Activated gamma-delta T cell treated with Interleukin-2 at 50 U/mL for 16 hours (primary cell): ENCODE measurements around the gene SNX30.
A peak's percentile ranks its signal among the peaks of the same experiment; 100 is the strongest.

ENCODE experiments used
- DNase-seq: peaks from one replicate; pipeline ENCODE4 v3.0.0-alpha.2; 2020

The SNX30 gene

DNA sequence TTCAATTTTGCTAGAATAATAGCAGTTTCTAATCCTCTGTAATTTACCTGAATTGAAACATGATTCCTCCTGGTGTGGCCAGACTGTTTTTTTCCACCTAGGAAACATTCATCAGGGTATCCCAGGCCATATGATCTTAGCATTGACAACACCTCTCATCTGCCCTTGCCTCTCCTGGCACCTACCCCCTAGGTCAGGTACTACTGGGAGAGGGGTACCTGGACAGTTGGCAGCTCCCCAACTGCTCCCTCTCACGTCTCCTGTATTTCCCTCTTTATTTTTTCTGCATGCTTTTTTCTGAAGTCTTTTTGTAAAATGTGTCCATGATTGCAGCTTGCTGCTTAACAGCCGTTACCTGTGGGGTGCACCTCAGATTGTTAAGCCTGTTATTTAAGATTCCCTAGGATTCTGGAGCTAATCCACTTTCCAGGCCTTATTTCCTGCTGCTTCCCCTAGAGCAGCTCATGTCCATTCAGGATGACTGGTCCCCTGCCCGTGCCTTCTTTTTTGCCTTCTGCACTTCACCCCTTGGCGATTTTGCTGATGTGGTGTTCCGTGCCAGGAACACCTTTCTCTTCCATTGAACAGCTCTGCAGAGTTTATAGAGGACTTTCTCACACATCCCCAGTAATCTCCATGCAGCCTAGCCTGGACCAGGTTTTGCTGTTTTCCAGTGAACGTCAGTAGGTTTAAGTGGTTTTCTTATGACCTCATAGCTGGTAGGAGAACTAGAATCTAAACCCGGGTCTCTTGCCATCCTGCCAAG lies 33.6 kb downstream of the SNX30 start:
- DNase-seq, result no peak

DNA sequence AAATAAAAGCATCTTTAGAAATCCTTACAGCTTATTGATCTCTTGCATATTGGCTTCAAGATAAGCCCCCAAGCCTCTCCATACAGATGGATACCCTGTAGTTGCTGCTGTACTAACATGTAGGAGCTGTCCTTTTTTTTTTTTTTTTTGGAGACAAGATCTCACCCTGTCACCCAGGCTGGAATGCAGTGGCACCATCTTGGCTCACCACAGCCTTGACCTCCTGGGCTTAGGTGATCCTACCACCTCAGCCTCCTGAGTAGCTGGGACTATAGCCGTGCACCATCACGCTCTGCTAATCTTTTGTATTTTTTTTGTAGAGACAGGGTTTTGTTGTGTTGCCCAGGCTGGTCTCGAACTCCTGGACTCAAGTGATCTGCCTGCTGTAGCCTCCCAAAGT lies 35.4 kb downstream of the SNX30 start:
- DNase-seq, result no peak

DNA sequence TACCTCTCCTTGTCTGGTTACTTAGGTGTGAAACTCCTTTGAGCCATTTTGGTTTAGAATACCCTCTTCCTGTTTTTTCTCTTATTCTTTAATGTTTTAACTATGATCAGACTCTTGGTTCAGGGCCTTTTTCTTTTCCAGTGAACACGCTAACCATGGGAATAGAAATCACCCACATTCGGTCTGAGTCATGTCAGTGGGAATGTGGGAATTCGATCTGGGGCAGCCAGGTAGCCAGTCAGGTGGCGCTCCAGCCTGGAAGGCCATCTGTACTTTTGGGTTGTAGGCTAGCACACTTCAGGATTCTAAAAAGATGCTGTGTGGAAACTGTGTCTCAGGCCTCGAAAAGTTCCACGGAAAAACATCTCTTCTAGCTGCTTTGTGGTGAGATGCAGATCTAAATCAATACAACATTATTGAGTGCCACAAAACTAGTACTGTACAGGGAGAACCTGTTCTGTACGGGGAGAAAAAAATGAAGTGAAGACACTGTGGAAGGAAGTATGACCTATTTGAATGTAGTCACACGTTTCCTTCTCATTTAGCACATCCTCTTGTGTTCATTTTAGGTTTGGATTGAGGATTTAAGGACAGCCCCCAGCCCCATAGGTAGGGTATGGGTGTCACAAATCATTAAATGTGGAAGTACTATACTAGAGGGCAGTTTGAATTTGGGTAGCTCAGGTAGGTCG lies 36.4 kb downstream of the SNX30 start:
- no peak for DNase-seq

DNA sequence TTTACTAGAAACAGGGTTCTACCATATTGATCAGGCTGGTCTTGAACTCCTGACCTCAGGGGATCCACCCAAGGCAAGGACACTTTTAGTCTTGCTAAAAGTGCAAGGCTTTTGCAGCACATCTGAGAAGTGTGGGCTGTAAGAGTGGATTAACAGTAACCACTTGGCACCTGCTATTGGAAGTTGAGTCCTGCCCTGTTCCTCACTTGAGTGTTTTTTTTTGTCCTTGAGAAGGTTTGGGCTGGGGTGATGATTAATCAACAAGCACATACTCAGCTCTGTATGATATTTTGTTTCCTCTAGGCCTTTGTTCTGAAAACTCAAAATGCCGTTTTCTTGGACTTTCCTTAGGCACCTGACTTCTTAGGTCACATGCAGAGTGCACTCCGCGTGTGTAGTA lies 37.4 kb downstream of the SNX30 start:
- no peak for DNase-seq

DNA sequence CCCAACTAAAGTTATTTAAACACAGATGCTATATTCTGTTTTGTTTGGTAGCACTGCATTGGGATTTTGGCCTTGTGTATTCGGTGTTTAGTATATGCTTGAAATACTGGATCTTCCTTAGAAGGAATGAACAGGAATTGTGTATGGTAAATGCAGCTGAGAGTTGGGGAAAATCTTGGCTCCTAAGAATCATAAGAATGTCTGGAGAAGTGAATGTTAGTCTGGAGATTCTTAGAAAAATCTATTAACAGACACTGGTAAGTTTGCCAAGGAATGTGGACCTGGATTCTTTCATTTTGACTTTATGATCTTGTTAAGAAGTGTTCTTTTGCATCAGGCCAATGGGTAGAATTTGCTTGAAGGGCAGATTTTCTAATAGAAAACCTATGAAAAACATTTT lies 38.9 kb downstream of the SNX30 start:
- DNase-seq, result no peak

DNA sequence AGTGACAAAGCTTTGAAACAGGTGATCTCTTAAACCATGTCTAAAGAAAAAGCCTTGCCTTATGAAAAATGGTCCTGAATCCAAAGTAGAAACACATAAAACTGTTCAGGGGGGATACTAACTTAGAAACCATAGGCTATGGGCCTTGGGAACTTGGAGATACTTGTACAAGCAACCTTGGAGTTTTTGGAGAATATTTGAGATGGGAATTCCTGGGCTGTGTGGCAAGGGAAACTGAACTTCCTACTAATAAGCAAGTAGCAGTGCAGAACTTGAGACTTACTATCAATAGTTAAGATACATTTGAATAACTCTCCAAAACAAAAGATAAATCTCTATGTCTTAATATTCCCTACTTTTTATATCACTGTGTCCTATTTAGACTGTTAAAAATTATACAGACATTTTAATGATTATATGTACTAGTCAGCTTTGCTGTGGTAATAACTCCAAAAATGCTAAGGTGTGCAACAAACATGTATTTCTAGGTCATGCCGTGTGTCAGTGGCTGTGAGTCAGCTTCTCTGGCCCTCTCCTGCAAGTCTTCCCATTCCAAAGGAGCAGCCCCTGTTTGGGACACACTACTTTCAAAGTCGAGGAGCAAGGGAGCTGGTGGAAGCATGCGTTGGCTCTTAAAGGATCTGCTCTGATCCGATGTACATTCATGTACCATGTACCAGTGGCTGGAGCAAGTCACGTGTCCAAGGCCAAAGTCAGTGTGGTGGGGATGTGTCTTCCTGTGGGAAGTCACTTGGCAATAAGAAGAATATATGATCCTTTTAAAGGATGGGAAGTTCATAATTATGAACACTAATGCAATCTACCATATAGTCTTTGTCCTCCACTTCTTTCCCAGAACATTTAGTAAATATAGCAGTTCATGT lies 39.6 kb downstream of the SNX30 start:
- DNase-seq, result no peak

DNA sequence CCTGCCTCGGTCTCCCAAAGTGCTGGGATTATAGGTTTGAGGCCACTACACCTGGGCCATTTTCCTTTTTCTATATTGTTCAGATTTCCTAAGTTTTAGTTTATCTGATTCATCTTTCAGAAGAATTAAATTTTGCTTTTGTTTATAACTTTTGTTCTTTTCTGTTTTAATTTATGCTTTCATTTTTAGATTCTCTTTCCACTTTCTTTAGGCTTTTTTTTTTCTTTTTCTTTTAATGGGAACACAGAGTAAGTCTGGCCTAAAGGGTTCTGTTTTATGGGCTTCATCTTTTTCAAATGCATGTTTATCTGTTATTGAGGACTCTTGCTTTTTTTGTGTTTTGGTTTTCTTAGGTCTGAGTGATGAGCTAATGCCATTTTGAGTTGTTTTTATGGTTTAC lies 42.1 kb downstream of the SNX30 start:
- no peak for DNase-seq

DNA sequence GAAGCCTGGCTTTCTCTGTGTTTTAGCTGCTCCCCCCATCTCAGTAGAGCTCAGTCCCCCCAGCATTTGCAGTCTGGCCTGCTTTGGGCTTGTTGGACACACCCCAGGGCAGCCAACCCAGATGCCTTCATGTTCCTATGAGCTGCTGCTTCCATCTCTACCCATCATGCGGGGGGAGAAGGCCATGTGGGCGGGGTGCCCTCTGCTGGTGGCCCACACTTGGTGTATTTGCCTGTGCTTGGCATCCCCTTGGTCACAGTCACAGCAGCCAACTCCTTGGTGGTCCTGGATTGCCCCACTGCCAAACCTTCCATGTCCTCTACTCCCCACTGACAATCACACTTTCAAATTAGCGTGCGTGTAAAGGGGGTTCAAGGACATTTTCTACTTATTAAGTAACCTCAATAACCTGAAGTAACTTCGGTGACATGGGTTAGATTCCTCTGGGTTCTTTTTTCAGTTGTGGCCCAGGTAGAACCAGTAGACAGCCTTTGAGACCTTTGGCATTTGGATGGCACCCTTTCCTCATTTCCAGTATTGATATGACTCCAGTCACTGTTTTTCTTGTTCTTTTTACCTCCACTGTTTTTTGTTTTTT lies 42.8 kb downstream of the SNX30 start:
- peak; percentile 88 for DNase-seq

DNA sequence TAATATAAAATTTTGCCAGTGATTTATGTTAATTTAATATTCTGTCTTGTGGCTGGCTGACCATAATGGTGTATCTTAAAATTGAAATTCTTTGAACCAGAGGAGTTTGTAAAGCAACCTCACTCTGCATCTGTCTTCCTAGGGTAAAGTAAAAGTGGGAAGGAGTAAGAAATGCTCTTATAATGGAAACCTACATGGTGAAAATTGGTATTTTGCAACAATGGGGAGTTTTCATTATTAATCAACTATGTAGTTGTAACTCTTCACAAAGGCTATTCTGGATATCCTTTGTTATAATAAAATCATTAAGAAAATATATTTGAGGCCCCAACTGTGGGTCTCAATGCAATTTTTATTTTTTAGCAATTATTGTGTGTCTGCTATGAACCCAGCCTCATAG lies 44.2 kb downstream of the SNX30 start:
- DNase-seq, result no peak

DNA sequence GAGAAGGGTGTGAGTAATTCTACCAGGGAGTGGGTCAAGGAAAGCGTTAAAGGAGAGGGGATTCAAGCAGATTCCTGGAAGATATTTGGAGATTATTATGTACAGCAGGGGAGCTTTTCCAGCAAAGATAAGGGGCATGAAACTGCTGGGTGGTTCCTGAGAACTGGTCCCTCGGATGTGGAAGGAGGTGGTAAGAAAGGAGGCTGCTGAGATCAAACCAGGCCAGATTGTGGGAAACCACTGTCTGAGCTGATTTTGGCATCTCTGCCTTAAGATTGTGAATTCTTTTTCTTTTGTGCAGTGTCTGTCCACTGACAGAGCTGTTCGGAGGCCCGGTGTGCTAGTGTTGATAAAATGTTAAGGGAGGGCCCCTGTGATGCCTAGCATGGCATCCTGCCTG lies 45.4 kb downstream of the SNX30 start:
- no peak for DNase-seq

DNA sequence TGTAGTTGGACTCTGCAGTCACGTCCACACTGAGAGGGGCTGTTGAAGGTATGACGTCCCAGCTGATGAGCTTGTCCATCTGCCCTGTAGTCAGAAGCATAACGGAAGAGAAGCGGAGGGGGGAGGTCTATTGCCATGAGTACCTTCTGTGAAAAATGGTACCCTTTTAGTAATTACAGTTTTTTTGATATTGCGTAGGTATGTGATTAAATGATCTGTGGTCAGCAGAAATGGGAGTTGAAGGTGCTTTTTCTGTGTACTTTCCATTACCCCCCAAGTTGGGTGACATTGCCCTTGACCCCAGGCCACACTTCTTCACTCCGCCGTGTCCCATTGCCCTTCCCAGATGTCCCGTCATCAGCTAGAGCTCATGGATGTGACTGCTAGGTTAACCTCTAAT lies 45.9 kb downstream of the SNX30 start:
- no peak for DNase-seq

DNA sequence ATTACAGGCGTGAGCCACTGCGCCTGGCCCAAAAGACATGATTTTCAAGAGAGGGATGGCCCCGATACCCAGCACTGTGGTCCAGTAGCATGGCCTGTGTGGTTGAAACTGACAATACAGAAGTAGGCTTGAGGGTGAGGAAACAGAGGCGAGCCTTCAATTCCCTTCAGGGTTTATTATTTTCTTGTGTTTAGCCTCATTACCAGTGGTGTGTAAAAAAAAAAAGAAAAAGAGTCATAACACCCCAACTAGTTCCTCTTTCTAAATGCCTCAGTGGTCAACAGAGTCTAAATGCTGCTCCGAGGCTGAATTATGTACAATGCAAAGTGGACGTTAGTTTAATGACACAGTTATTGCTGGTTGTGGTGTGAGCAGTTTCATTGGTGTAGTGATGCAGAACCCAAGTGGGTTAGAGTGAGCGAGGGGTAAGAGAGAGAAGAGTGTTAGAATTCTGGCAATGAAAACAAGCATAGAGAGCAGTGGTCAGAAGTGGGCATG lies 58.8 kb downstream of the SNX30 start:
- no peak for DNase-seq

DNA sequence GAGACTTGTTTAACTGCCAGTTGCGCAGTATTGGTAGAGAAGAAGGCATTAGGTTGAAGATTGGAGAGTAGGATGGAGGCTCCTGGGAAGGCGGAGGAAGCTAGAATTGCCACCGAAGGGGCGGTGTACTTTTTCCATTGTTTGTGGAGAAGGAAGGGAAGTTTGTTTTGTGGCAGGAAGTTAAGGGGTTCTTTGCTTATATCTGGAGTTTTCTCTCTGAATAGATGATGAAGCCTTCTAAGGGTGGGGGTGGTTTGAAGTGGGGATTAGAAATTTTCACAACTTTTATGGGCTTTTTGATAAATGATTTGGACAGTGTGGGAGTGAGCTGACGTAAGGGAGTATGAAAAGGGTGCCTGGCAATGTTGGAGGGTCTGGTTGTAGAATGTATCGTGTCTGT lies 59.3 kb downstream of the SNX30 start:
- no peak for DNase-seq

DNA sequence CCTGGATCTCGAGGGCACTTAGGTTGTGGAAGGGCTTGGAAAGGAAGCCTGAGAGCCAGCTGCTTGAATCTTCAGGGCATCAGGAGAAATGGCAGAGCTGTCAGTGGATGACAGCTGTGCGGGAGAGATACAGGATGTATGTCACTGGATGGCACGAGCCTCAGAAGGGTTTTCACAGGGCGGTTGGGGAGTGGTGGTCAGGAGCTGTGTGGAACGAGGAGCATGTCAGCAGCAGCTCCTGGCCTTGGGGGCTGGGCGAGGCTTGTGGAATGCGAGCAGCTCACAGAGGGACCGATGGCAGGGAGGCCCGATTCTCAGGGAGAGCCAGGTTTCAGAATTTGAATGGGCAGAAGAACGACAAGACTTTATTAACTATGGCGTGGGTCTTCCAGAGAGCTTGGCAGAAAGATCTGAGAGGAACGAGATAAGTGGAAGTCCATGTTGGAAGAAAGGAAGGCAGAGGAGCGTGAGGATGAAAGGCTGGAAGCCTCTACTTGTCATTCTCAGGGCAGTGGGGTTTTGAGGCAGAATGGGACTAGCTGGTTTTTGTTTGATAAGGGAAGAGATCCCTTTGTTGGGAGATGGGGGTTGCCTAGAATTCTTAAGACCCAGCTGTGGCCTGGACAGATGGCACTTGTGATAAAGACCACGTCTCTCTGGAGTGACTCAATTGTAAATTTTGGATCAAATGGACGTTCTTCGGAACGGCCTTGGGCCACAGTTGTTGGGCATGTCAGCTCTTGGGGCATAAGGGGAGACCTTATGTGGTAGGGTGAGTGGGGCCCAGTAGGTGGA lies 60.3 kb downstream of the SNX30 start:
- no peak for DNase-seq

DNA sequence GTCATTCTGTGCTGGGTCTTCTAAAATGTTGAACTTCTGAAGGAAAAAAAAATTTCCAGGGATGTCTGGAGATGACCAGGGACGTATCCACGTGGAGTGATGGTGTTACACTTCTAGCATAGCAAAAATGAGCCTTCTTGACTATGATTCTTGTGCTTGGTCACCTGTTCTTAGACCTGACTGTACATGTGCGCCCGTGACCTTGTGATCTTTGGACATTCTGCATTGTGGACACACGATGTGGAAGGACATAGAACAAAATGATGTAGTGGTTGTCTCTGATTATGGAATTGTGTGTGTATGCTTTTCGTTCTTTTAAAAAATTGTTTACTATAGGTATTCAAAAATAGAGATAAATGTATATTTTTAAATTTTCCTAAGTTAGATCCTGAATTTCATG lies 61.0 kb downstream of the SNX30 start:
- no peak for DNase-seq

DNA sequence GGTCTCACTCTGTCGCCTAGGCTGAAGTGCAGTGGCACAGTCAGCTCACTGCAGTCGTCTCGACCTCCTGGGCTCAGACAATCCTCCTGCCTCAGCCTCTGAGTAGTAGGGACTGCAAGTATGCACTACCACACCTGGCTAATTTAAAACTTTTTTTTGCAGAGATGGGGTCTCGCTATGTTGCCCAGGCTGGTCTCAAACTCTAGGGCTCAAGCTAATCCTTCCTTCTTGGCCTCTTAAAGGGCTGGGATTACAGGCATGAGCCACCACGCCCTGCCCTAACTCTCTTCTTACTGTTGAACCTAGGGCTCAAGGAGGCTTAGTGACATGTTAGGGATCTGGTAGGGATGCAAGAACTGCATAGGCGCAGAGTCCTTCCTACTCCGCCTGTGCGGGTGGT lies 65.3 kb downstream of the SNX30 start:
- DNase-seq, result no peak

DNA sequence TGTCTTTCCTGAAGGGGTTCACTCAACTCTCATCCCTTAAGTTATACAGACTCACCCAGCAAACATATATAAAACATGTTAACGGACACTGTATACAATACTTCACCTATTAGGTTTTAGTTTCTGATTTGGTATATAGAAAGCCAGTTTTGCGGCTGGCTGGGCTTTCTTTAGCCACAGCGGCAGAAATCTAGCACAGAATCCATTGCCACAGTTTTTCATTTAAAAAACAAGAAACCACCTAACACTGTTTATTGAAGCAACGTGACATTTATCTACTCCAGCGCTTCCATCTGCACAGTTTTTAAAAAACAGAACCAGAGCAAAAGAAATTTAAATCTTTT lies 67.3 kb downstream of the SNX30 start:
- DNase-seq, result no peak

DNA sequence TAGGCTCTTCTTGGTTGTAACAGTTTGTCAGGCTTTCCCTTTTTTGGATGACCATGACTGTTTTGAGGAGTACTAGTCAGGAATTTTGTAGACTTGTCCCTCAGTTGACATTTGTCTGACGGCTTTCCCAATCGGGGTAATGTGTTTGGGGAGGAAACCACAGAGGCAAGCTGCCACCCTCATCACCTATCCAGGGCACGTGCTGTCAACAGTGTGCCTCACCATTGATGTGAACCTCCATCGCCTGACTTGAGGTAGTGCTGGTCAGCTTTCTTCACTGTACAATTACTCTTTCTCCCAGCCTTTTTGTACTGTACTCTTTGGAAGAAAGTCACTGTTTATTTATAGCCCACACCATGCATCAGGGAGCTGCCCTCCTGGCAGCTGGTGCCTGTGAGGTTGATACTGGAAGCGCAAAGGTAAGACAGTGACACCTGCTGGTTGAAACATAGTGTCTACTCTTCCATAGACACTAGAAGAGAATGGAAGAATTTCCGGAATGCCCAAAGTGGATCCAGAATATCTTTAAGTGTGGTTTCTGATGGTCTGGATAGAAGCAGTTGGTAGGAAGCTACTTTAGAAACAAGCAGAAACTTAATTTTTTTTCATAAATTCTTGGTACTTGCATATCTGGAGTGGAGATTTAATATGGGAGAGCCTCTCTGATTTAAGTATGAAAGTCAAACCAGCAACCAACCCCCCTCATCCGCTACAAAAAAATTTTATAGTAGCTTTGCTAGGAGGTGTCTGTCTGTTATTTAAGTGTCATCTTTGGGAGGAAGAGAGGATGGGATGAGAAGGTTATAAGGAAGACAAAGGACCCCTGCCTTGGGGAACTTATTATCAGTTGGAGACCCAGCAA lies 69.3 kb downstream of the SNX30 start:
- DNase-seq, result no peak

DNA sequence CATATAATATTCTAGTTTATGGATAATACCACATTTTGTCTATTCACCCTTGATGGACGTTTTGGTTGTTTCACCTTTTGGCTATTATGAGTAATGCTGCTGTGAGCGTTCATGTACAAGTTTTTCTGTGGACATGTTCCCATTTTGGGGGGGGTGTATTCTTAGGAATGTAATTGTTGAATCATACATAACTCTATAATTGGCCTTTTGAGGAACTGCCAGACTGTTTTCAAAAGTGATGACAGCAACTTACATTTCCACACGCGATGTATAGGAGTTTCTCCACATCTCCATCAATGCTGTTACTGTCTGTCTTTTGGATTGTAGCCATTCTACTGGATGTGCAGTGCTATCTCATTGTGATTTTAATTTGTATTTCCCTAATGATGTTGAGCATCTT lies 70.3 kb downstream of the SNX30 start:
- DNase-seq, result no peak

DNA sequence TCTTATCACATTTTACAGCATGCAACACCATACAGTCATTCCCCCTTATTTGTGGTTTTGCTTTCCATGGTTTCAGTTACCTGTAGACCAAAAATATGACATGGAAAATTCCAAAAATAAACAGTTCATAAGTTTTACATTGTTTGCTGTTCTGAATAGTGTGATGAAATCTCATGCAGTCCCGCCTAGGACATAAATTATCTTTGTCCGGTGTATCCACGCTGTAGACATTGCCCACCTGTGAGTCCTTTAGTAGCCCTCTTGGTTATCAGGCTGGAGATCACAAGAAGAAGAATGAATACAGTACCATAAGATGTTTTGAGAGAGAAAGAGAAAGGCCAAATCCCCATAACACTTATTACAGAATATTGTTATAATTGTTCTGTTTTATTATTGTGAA lies 72.1 kb downstream of the SNX30 start:
- no peak for DNase-seq

DNA sequence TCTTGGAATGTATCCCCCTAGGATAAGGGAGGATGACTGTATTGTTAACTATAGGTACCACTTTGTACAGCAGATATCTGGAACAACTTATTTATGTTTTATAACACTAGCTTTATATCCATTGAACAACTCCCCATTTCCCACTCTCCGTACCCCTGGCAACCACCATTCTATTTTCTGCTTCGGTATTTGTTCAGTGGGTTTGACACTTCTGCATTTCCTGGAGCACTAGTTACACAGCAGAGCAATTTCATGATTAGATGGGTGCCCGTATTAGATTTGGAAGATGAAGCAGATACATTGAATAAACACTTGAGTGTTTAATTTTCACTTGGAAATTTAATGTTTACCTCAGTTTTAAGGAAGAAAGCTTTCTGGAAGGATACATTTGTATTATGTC lies 72.7 kb downstream of the SNX30 start:
- DNase-seq, result no peak
